Erythroblast (primary cell): ENCODE results near the gene NEDD8.

Source experiments
- GATA1 ChIP-seq: IDR thresholded peaks from 2 replicates; pipeline ENCODE4 v1.6.1; 2011; ENCODE audit warnings: low read depth, mild to moderate bottlenecking, control low read depth, low read length, moderate library complexity
- POLR2A ChIP-seq: IDR thresholded peaks from 2 replicates; pipeline ENCODE4 v1.6.1; 2011; ENCODE audit warnings: mild to moderate bottlenecking, low read length

- TF ChIP-seq POLR2A: no peak
- TF ChIP-seq GATA1: no peak
Observed at GRCh38 chr14:24243336-24243836, 11.2 kb upstream of the NEDD8 start.
